AG04450 (cell line): ENCODE data around the gene NWD2. TPM values are rescaled to one million over a fixed set of nuclear protein-coding genes. Genes with fewer than 3 reads are reported as not detected.
A peak's percentile ranks its signal among the peaks of the same experiment; 100 is the strongest.

ENCODE experiments used
- CTCF ChIA-PET: fragments of 300-600, 350-600 bp; formaldehyde crosslinking; extraction: SDS; loops from one replicate; lab custom pipeline; 2022; ENCODE audit warnings: antibody characterized with exemption, inconsistent platforms; lab: Charles Lee
- POLR2A ChIA-PET: fragments of 350-600 bp; formaldehyde crosslinking; extraction: SDS; loops from one replicate; lab custom pipeline; 2021; ENCODE audit warnings: antibody characterized with exemption, inconsistent platforms; lab: Yijun Ruan, JAX
- DNase-seq: peaks from one replicate; pipeline ENCODE4 v3.0.0-alpha.2; 2011; ENCODE audit warnings: low read depth, low spot score
- H3K27ac ChIP-seq: one replicate; pipeline ENCODE4 v1.5.1; 2012; ENCODE audit warnings: low read depth, low read length, control low read depth
- H3K27me3 ChIP-seq: one replicate; pipeline ENCODE4 v1.6.0; 2012; ENCODE audit warnings: low read length; ENCODE audit not compliant: control insufficient read depth, insufficient read depth
- H3K4me3 ChIP-seq: 2 replicates; pipeline ENCODE4 v1.5.1; 2011; ENCODE audit warnings: mild to moderate bottlenecking, low read depth, low read length, control low read depth
- H3K9me3 ChIP-seq: 2 replicates; pipeline ENCODE4 v1.5.1; 2012; ENCODE audit warnings: low read length; ENCODE audit not compliant: control insufficient read depth, insufficient read depth
- polyA plus RNA-seq: library from polyadenylated mRNA; depleted of rRNA; stranded (reverse); fragments of >200 nt; gene quantifications from 2 replicates; pipeline ENCODE4 v1.2.3, GENCODE V29; 2011
- TF ChIP-seq, protein P1 (sequence below): IDR thresholded peaks from 2 replicates; pipeline ENCODE4 v1.5.1; 2011; ENCODE audit warnings: low read depth, low read length, control low read depth, inconsistent platforms

The NWD2 gene
- polyA plus RNA-seq, 1 experiment: not detected

DNA sequence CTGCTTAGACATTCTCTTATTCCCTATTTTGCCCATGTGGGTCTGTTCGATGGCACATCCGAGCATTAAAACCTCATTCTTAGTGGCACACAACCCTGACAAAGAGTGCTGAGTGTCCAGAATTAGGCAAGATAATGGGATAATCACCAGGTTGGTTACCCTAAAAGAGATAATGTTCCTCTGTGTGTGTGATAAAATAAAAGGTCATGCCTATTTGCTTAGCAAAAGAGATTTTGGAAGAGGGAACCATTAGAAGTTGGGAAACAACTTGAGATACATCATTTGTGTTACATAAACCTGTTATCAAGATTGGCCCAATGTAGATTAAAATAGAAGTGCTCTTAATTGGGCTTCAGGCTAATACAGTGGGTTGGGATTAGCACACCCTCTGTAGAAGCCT, 182.7 kb downstream of the NWD2 start:
- no peaks in the 10 kb centered on the region for H3K9me3 ChIP-seq
- no peak overlapping the region for H3K27ac ChIP-seq
- POLR2A ChIA-PET: no interaction called here
- H3K27me3 ChIP-seq: no peaks in the 10 kb centered on the region
- TF ChIP-seq, protein P1, sequence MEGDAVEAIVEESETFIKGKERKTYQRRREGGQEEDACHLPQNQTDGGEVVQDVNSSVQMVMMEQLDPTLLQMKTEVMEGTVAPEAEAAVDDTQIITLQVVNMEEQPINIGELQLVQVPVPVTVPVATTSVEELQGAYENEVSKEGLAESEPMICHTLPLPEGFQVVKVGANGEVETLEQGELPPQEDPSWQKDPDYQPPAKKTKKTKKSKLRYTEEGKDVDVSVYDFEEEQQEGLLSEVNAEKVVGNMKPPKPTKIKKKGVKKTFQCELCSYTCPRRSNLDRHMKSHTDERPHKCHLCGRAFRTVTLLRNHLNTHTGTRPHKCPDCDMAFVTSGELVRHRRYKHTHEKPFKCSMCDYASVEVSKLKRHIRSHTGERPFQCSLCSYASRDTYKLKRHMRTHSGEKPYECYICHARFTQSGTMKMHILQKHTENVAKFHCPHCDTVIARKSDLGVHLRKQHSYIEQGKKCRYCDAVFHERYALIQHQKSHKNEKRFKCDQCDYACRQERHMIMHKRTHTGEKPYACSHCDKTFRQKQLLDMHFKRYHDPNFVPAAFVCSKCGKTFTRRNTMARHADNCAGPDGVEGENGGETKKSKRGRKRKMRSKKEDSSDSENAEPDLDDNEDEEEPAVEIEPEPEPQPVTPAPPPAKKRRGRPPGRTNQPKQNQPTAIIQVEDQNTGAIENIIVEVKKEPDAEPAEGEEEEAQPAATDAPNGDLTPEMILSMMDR: no peak
- DNase-seq: no peak
- no peak overlapping the region for H3K4me3 ChIP-seq
- CTCF ChIA-PET: no interaction called here

DNA sequence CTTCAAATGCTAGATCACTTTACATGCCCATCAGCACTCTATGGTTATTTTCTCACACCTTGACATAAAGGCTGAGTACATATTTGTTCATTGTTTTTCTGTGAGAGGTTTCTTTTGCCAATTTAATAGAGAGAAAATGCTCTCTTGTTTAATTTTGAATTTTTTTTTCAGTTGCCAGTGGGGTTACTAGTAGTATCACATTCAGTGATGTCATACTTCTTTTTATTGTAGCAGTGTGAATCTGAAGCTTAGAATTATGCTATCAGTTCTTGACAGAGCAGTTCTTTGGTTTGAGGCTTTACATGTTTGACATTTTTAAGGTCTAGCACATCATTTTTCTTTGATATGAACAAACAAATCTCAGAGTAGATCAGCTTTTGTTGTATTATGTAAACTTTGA, 185.4 kb downstream of the NWD2 start:
- Histone ChIP-seq H3K27ac (no peak overlapping the region), H3K9me3 (no peaks in the 10 kb centered on the region), H3K4me3 (no peak overlapping the region), H3K27me3 (no peaks in the 10 kb centered on the region)
- TF ChIP-seq, protein P1: no peak
- ChIA-PET CTCF (no interaction called here), POLR2A (no interaction called here)
- no peak for DNase-seq

GRCh38 chr4:37430718-37431416, 186.3 kb downstream of the NWD2 start:
- H3K4me3 ChIP-seq: no peak overlapping the region
- ChIA-PET CTCF (no interaction called here), POLR2A (no interaction called here)
- TF ChIP-seq, protein P1: no peak
- no peaks in the 10 kb centered on the region for H3K27me3 ChIP-seq
- no peaks in the 10 kb centered on the region for H3K9me3 ChIP-seq
- H3K27ac ChIP-seq: no peak overlapping the region
- DNase-seq: no peak

- Histone ChIP-seq H3K27ac (no peak overlapping the region), H3K4me3 (no peak overlapping the region), H3K27me3 (no peaks in the 10 kb centered on the region), H3K9me3 (no peaks in the 10 kb centered on the region)
- CTCF ChIA-PET: no interaction called here
- POLR2A ChIA-PET: no interaction called here
- TF ChIP-seq, protein P1: no peak
- DNase-seq: no peak
Observed at GRCh38 chr4:37431417-37431743, 186.8 kb downstream of the NWD2 start.

DNA sequence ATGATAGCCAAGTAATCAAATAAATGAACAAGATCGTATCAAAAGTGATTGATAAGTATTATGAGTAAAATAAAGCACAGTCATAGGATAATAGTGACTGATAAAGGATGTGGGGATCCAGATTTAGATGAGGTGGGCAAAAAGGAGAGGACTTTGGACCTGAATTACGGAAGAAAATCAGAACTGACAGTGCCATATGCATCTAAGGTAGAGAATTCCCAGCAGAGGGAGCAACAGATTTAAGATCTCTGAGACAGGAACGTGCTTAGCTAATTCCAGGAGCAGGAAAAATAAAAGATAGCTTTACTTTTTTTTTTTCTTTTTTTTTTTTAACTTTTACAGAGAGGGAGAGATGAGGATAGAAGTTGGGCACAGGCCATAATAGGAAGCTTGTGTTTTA, 189.9 kb downstream of the NWD2 start:
- TF ChIP-seq, protein P1: peak; percentile 23
- DNase-seq: no peak
- POLR2A ChIA-PET: no interaction called here
- H3K27ac ChIP-seq: no peak overlapping the region
- no peak overlapping the region for H3K4me3 ChIP-seq
- H3K27me3 ChIP-seq: no peaks in the 10 kb centered on the region
- CTCF ChIA-PET: interaction anchor here (0.7 kb wide), 1 partner anchor 11 kb away, joined by 4 read pairs; no protein-coding TSS in a partner anchor
- H3K9me3 ChIP-seq: no peaks in the 10 kb centered on the region
